IMR-90 (cell line): ENCODE data around the gene CYB5B. TPM values are rescaled to one million over a fixed set of nuclear protein-coding genes. Genes with fewer than 3 reads are reported as not detected.

Experiments used
- ATAC-seq: fragments of 200-7000 bp; cut with Tn5 transposase; 2 replicates; pipeline ENCODE4 v1.9.1; 2020; ENCODE audit warnings: low read depth, mild to moderate bottlenecking, moderate library complexity
- BruUV-seq: library from RNA; stranded (reverse); fragments of 400-500 nt; replicated peaks from 2 replicates; lab custom pipeline; 2021; lab: Mats Ljungman, UMichigan
- CTCF ChIA-PET: fragments of 300-600 bp; formaldehyde crosslinking; extraction: SDS; loops from one replicate; lab custom pipeline; 2021; ENCODE audit warnings: antibody characterized with exemption; lab: Yijun Ruan, JAX
- POLR2A ChIA-PET: fragments of 300-600 bp; sonication (Branson Sonifier 250); formaldehyde crosslinking; loops from one replicate; lab custom pipeline; 2022; ENCODE audit warnings: antibody characterized with exemption; ENCODE audit not compliant: unreplicated experiment; lab: Charles Lee
- DNase-seq: peaks from one replicate; pipeline ENCODE4 v3.0.0; 2013
- H2AFZ ChIP-seq: replicated peaks from 2 replicates; pipeline ENCODE3; 2013; ENCODE audit warnings: low read length, mild to moderate bottlenecking; ENCODE audit not compliant: poor library complexity
- H2AK5ac ChIP-seq: 2 replicates; pipeline ENCODE4 v1.6.1; 2013; ENCODE audit warnings: low read depth, low read length, inconsistent platforms
- H2AK9ac ChIP-seq: replicated peaks from 2 replicates; pipeline ENCODE3; 2013; ENCODE audit warnings: mild to moderate bottlenecking, low read depth, low read length, moderate library complexity; ENCODE audit not compliant: poor library complexity
- H2BK120ac ChIP-seq: 2 replicates; pipeline ENCODE4 v1.6.1; 2013; ENCODE audit warnings: low read depth, low read length, inconsistent platforms
- H2BK15ac ChIP-seq: 3 replicates; pipeline ENCODE4 v1.6.1; 2013; ENCODE audit warnings: low read depth, low read length, inconsistent platforms
- H2BK20ac ChIP-seq: 2 replicates; pipeline ENCODE4 v1.6.1; 2013; ENCODE audit warnings: low read depth, mild to moderate bottlenecking, inconsistent platforms, low read length, moderate library complexity
- H2BK5ac ChIP-seq: 2 replicates; pipeline ENCODE4 v1.6.1; 2013; ENCODE audit warnings: mild to moderate bottlenecking, low read depth, low read length, inconsistent platforms; ENCODE audit not compliant: poor library complexity, severe bottlenecking
- H3K14ac ChIP-seq: replicated peaks from 2 replicates; pipeline ENCODE4 v1.6.1; 2013; ENCODE audit warnings: low read depth, low read length, inconsistent platforms
- H3K18ac ChIP-seq: 2 replicates; pipeline ENCODE4 v1.6.1; 2013; ENCODE audit warnings: low read depth, low read length, control low read depth
- H3K23ac ChIP-seq: 2 replicates; pipeline ENCODE4 v1.6.1; 2013; ENCODE audit warnings: low read depth, low read length, inconsistent platforms
- H3K27ac ChIP-seq: 2 replicates; pipeline ENCODE4 v1.5.1; 2013; ENCODE audit warnings: mild to moderate bottlenecking, control low read depth, low read length; ENCODE audit not compliant: insufficient read depth
- H3K27me3 ChIP-seq: 2 replicates; pipeline ENCODE4 v1.6.1; 2013; ENCODE audit warnings: low read length; ENCODE audit not compliant: control insufficient read depth, insufficient read depth
- H3K36me3 ChIP-seq: 2 replicates; pipeline ENCODE4 v1.6.1; 2013; ENCODE audit warnings: low read length, mixed read lengths; ENCODE audit not compliant: control insufficient read depth, insufficient read depth
- H3K4ac ChIP-seq: 2 replicates; pipeline ENCODE4 v1.6.1; 2013; ENCODE audit warnings: low read depth, low read length, inconsistent platforms
- H3K4me1 ChIP-seq: 2 replicates; pipeline ENCODE4 v1.6.1; 2013; ENCODE audit warnings: low read length, mixed read lengths; ENCODE audit not compliant: control insufficient read depth, insufficient read depth
- H3K4me2 ChIP-seq: 2 replicates; pipeline ENCODE4 v1.6.1; 2013; ENCODE audit warnings: low read depth, mild to moderate bottlenecking, control low read depth, low read length, moderate library complexity
- H3K4me3 ChIP-seq: 2 replicates; pipeline ENCODE4 v1.5.1; 2013; ENCODE audit warnings: low read depth, mild to moderate bottlenecking, control low read depth, low read length, moderate library complexity; ENCODE audit not compliant: insufficient read depth
- H3K56ac ChIP-seq: 2 replicates; pipeline ENCODE4 v1.6.1; 2013; ENCODE audit warnings: low read length, inconsistent platforms; ENCODE audit not compliant: insufficient read depth; ENCODE audit errors: extremely low read depth
- H3K79me1 ChIP-seq, 2 experiments: 2 replicates each; pipeline ENCODE4 v1.6.1; 2013; ENCODE audit warnings: low read length in 2 of 2, inconsistent platforms in 1 of 2, low read depth in 1 of 2
- H3K9ac ChIP-seq: 2 replicates; pipeline ENCODE4 v1.6.1; 2013; ENCODE audit warnings: low read depth, low read length, control low read depth
- H3K9me1 ChIP-seq: 2 replicates; pipeline ENCODE4 v1.6.1; 2013; ENCODE audit warnings: low read length, inconsistent platforms; ENCODE audit not compliant: insufficient read depth
- H3K9me3 ChIP-seq: 2 replicates; pipeline ENCODE4 v1.6.1; 2013; ENCODE audit warnings: low read length; ENCODE audit not compliant: control insufficient read depth, insufficient read depth
- H4K20me1 ChIP-seq: 2 replicates; pipeline ENCODE4 v1.6.1; 2013; ENCODE audit warnings: low read length, inconsistent platforms; ENCODE audit not compliant: insufficient read depth
- H4K5ac ChIP-seq: 2 replicates; pipeline ENCODE4 v1.6.1; 2013; ENCODE audit warnings: mild to moderate bottlenecking, low read depth, low read length, control low read depth
- H4K8ac ChIP-seq, 2 experiments: 2 replicates each; pipeline ENCODE4 v1.6.1; 2013; ENCODE audit warnings: low read depth in 2 of 2, low read length in 2 of 2, control low read depth in 1 of 2, inconsistent platforms in 1 of 2
- H4K91ac ChIP-seq: 2 replicates; pipeline ENCODE4 v1.6.1; 2013; ENCODE audit warnings: low read depth, low read length, inconsistent platforms; ENCODE audit not compliant: insufficient read depth
- BHLHE40 ChIP-seq: fragments of 150-350 bp; IDR thresholded peaks from 2 replicates; pipeline ENCODE4 v1.6.1; 2016; ENCODE audit warnings: mild to moderate bottlenecking, low read depth, low read length
- CEBPB ChIP-seq: IDR thresholded peaks from 2 replicates; pipeline ENCODE4 v1.6.1; 2012; ENCODE audit warnings: low read depth, low read length, improper control_type of control experiment
- CTCF ChIP-seq: conservative IDR thresholded peaks from 2 replicates; pipeline ENCODE4 v1.5.1; 2012; ENCODE audit warnings: mild to moderate bottlenecking, low read depth, low read length, improper control_type of control experiment
- FOS ChIP-seq: fragments of 150-350 bp; IDR thresholded peaks from 2 replicates; pipeline ENCODE4 v1.6.1; 2016; ENCODE audit warnings: low read depth, low read length
- MAFK ChIP-seq: IDR thresholded peaks from 2 replicates; pipeline ENCODE4 v1.6.1; 2012; ENCODE audit warnings: low read depth, low read length, improper control_type of control experiment
- MAZ ChIP-seq: IDR thresholded peaks from 2 replicates; pipeline ENCODE4 v1.6.1; 2012; ENCODE audit warnings: low read depth, mild to moderate bottlenecking, low read length, improper control_type of control experiment, moderate library complexity, borderline replicate concordance
- MXI1 ChIP-seq: IDR thresholded peaks from 2 replicates; pipeline ENCODE4 v1.6.1; 2012; ENCODE audit warnings: low read depth, mild to moderate bottlenecking, low read length, moderate library complexity, borderline replicate concordance
- NFE2L2 ChIP-seq: fragments of 150-350 bp; IDR thresholded peaks from 2 replicates; pipeline ENCODE4 v1.6.1; 2016; ENCODE audit warnings: low read depth, mild to moderate bottlenecking, low read length
- POLR2A ChIP-seq: IDR thresholded peaks from 2 replicates; pipeline ENCODE4 v1.6.1; 2012; ENCODE audit warnings: mild to moderate bottlenecking, low read depth, low read length
- RAD21 ChIP-seq: IDR thresholded peaks from 2 replicates; pipeline ENCODE4 v1.6.1; 2012; ENCODE audit warnings: low read length, improper control_type of control experiment
- RFX5 ChIP-seq: IDR thresholded peaks from 2 replicates; pipeline ENCODE4 v1.8.0; 2012; ENCODE audit warnings: low read depth, mild to moderate bottlenecking, low read length, moderate library complexity
- SMC3 ChIP-seq: fragments of 150-350 bp; IDR thresholded peaks from 2 replicates; pipeline ENCODE4 v1.6.1; 2016; ENCODE audit warnings: low read depth, mild to moderate bottlenecking, antibody characterized with exemption, low read length, moderate library complexity
- WGBS, 2 experiments: methylation state at CpG; one replicate each; pipeline versions ENCODE4 v1.1.5 to v1.1.7; 2013; ENCODE audit warnings: missing lambda C conversion rate in 2 of 2; ENCODE audit not compliant: insufficient read length in 1 of 2; ENCODE audit errors: extremely low coverage in 2 of 2; 5-methylcytosine and 5-hydroxymethylcytosine counted together
- dilution Hi-C: fragments of 300-500 bp; cut with HindIII; formaldehyde crosslinking; loops from one replicate; pipeline ENCODE4 v1.14.3; 2018; ENCODE audit warnings: low sequenced_read_pairs; ENCODE audit not compliant: unreplicated experiment
- in situ Hi-C: fragments of 300-500 bp; cut with MboI; formaldehyde crosslinking; loops from 3 replicates; pipeline ENCODE4 v1.14.3; 2019; ENCODE audit warnings: low sequenced_read_pairs, inconsistent platforms, mixed read lengths
- intact Hi-C: fragments of 100-400 bp; cut with micrococcal nuclease; formaldehyde crosslinking; loops from 2 replicates; pipeline ENCODE4 v1.10.0; 2022
- polyA plus RNA-seq, 3 experiments: library from polyadenylated mRNA; depleted of rRNA; stranded (reverse); fragments of >200 nt; gene quantifications; 2 replicates each; pipeline ENCODE4 v1.2.3, GENCODE V29; 2012; ENCODE audit warnings: low replicate concordance in 1 of 3
- total RNA-seq: library from RNA; depleted of rRNA; stranded (reverse); fragments of >200 nt; gene quantifications from 2 replicates; pipeline ENCODE4 v1.2.3, GENCODE V29; 2012
- TF ChIP-seq, protein P1 (sequence below): fragments of 150-350 bp; IDR thresholded peaks from 2 replicates; pipeline ENCODE4 v1.6.1; 2017; ENCODE audit warnings: mild to moderate bottlenecking, antibody characterized with exemption, low read length, low read depth
- TF ChIP-seq, protein P2 (sequence below): fragments of 150-350 bp; IDR thresholded peaks from 2 replicates; pipeline ENCODE4 v1.6.1; 2016; ENCODE audit warnings: low read depth, mild to moderate bottlenecking, low read length, moderate library complexity, borderline replicate concordance

CYB5B gene
- total and polyA plus RNA-seq, 2 of the 4 experiments (the other 2 are of a cell fraction), result 100 to 102 TPM

DNA sequence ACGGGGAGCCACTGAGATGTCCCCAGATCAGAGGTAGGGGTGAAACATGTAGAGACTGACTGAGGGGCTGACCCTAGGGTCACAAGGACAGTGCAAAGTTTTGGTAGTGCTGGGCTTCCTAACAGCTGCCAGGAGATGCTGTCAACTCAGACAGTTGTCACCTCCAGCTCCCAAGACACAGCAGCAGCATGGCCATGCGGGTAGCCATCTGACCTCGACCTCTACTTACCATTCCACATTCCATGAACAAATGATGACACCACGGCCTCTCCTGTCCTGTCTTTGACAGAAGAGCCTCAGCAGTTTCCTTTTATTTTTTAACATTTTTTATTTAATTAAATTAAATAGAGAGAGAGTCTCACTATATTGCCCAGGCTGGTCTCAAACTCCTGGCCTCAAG lies 76.1 kb downstream of the CYB5B start:
- Histone ChIP-seq H4K5ac (no peak overlapping the region), H2AK5ac (no peak overlapping the region), H2AFZ (no peak overlapping the region), H3K4ac (no peak overlapping the region), H3K4me1 (no peaks in the 10 kb centered on the region), H3K36me3 (no peaks in the 10 kb centered on the region), H2BK20ac (no peak overlapping the region), H4K91ac (no peak overlapping the region), H3K27me3 (no peaks in the 10 kb centered on the region; the same call in 1 of the 2 replicates), H3K9me3 (no peaks in the 10 kb centered on the region), H3K79me1 (no peaks in the 10 kb centered on the region), H3K9me1 (no peaks in the 10 kb centered on the region; the same call in 1 of the 2 replicates), H3K23ac (no peak overlapping the region), H3K14ac (no peak overlapping the region), H3K4me2 (no peak overlapping the region), H3K56ac (no peak overlapping the region), H3K9ac (no peak overlapping the region), H2BK15ac (no peak overlapping the region), H2AK9ac (no peak overlapping the region), H4K20me1 (no peaks in the 10 kb centered on the region), H2BK5ac (no peak overlapping the region), H4K8ac (no peak overlapping the region), H2BK120ac (no peak overlapping the region), H3K18ac (no peak overlapping the region), H3K27ac (no peak overlapping the region), H3K4me3 (no peak overlapping the region)
- ChIA-PET CTCF (no interaction called here), POLR2A (no interaction called here)
- BruUV-seq, result no TSS peak
- ATAC-seq, result no peak
- WGBS, 2 experiments, result no CpG with 5 or more reads among the region's 4 CpGs
- DNase-seq, result no peak
- in situ Hi-C loops, result no loop called here
- dilution Hi-C loops, result no loop called here
- intact Hi-C loops, result no loop called here
- TF ChIP-seq CEBPB (no peak), POLR2A (no peak), RFX5 (no peak), MAFK (no peak), RAD21 (no peak), SMC3 (no peak), CTCF (no peak), NFE2L2 (no peak), MAZ (no peak), FOS (no peak), MXI1 (no peak), BHLHE40 (no peak)
- TF ChIP-seq, protein P1, sequence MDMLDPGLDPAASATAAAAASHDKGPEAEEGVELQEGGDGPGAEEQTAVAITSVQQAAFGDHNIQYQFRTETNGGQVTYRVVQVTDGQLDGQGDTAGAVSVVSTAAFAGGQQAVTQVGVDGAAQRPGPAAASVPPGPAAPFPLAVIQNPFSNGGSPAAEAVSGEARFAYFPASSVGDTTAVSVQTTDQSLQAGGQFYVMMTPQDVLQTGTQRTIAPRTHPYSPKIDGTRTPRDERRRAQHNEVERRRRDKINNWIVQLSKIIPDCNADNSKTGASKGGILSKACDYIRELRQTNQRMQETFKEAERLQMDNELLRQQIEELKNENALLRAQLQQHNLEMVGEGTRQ, result no peak
- TF ChIP-seq, protein P2, sequence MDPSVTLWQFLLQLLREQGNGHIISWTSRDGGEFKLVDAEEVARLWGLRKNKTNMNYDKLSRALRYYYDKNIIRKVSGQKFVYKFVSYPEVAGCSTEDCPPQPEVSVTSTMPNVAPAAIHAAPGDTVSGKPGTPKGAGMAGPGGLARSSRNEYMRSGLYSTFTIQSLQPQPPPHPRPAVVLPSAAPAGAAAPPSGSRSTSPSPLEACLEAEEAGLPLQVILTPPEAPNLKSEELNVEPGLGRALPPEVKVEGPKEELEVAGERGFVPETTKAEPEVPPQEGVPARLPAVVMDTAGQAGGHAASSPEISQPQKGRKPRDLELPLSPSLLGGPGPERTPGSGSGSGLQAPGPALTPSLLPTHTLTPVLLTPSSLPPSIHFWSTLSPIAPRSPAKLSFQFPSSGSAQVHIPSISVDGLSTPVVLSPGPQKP, result no peak
